ENCODE measurements around the gene SCD. TPM values are rescaled to one million over a fixed set of nuclear protein-coding genes. Genes with fewer than 3 reads are reported as not detected.
A peak's percentile ranks its signal among the peaks of the same experiment; 100 is the strongest.

Gene SCD
- total RNA-seq, 2 experiments from 2014 or later, result 271 TPM

GRCh38 chr10:100370714-100371481 lies 23.9 kb downstream of the SCD start:
- ChIA-PET POLR2A (interaction anchor here (0.8 to 3.4 kb wide), 10 partner anchors 9 to 139 kb away, joined by 3 to 28 read pairs (median 7); partner anchors contain the start of gene SCD), CTCF (interaction anchor here (0.8 to 2.1 kb wide), 13 partner anchors 21 to 152 kb away, joined by 3 to 14 read pairs (median 5); partner anchors contain the start of gene SCD)
- Mint-ChIP-seq H3K36me3 (ENCODE audit: low read depth) (peaks cover 5% of the 10 kb centered on the region), H3K4me3 (no peak overlapping the region), H3K27me3 (no peaks in the 10 kb centered on the region), H3K4me1 (ENCODE audit: low read depth) (peaks cover 24% of the 10 kb centered on the region), H3K27ac (no peak overlapping the region), H3K9me3 (no peaks in the 10 kb centered on the region)
- no peak for TF ChIP-seq CTCF (IDR thresholded peaks at IDR 0.05)
- intact Hi-C loops (cut with micrococcal nuclease), result no loop called here
- DNase-seq (peak; percentile 80), ATAC-seq (peak; percentile 62)

- CTCF ChIA-PET, result interaction anchor here (1.2 to 2.1 kb wide), 10 partner anchors 22 to 151 kb away, joined by 3 to 14 read pairs (median 6); partner anchors contain the start of gene SCD
- ATAC-seq, result no peak
These were observed 24.5 kb downstream of the SCD start for GRCh38 chr10:100371482-100372027.

GRCh38 chr10:100372415-100373297 lies 25.6 kb downstream of the SCD start:
- ATAC-seq (no peak), DNase-seq (no peak)
- Mint-ChIP-seq H3K4me1 (ENCODE audit: low read depth) (peaks cover 32% of the 10 kb centered on the region), H3K27ac (no peak overlapping the region), H3K9me3 (no peaks in the 10 kb centered on the region), H3K27me3 (no peaks in the 10 kb centered on the region), H3K36me3 (ENCODE audit: low read depth) (peaks cover 5% of the 10 kb centered on the region), H3K4me3 (no peak overlapping the region)
- intact Hi-C loops (cut with micrococcal nuclease), result loop anchor here (2.0 kb wide), 1 partner anchor 24 kb away; no protein-coding TSS in a partner anchor
- TF ChIP-seq CTCF (IDR thresholded peaks at IDR 0.05), result no peak
- CTCF ChIA-PET, result interaction anchor here (0.7 to 1.8 kb wide), 5 partner anchors 11 to 146 kb away, joined by 3 to 11 read pairs (median 5); partner anchors contain the start of gene SCD
- POLR2A ChIA-PET, result interaction anchor here (0.6 to 4.1 kb wide), 10 partner anchors 7 to 641 kb away, joined by 3 to 32 read pairs (median 4); partner anchors contain the start of genes COX15, CUTC, HIF1AN and SCD

More at GRCh38 chr10:100371482-100372027, 24.5 kb downstream of the SCD start:
- POLR2A ChIA-PET, result interaction anchor here (0.8 to 3.4 kb wide), 8 partner anchors 9 to 137 kb away, joined by 3 to 28 read pairs (median 8); partner anchors contain the start of gene SCD
- peaks cover 5% of the 10 kb centered on the region for H3K36me3 Mint-ChIP-seq (ENCODE audit: low read depth)
- DNase-seq, result no peak
- intact Hi-C loops (cut with micrococcal nuclease), result loop anchor here (2.0 kb wide), 1 partner anchor 23 kb away; no protein-coding TSS in a partner anchor
- H3K4me1 Mint-ChIP-seq (ENCODE audit: low read depth), result peaks cover 26% of the 10 kb centered on the region
- no peaks in the 10 kb centered on the region for H3K9me3 Mint-ChIP-seq
- no peak for TF ChIP-seq CTCF (IDR thresholded peaks at IDR 0.05)
- no peaks in the 10 kb centered on the region for H3K27me3 Mint-ChIP-seq
- no peak overlapping the region for H3K27ac Mint-ChIP-seq
- no peak overlapping the region for H3K4me3 Mint-ChIP-seq

- no peak for TF ChIP-seq CTCF (IDR thresholded peaks at IDR 0.05)
- no peak overlapping the region for H3K4me3 Mint-ChIP-seq
- DNase-seq (peak; percentile 100), ATAC-seq (peak; percentile 83)
- intact Hi-C loops (cut with micrococcal nuclease), result loop anchor here (2.0 kb wide), 1 partner anchor 25 kb away; no protein-coding TSS in a partner anchor
- H3K9me3 Mint-ChIP-seq, result no peaks in the 10 kb centered on the region
- no peaks in the 10 kb centered on the region for H3K27me3 Mint-ChIP-seq
- CTCF ChIA-PET, result interaction anchor here (0.7 to 1.8 kb wide), 10 partner anchors 10 to 145 kb away, joined by 3 to 11 read pairs (median 3); partner anchors contain the start of gene SCD
- peaks cover 39% of the 10 kb centered on the region for H3K4me1 Mint-ChIP-seq (ENCODE audit: low read depth)
- POLR2A ChIA-PET, result interaction anchor here (0.6 to 4.1 kb wide), 22 partner anchors 8 to 641 kb away, joined by 3 to 32 read pairs (median 4); partner anchors contain the start of genes COX15, CUTC, HIF1AN and SCD
- H3K36me3 Mint-ChIP-seq (ENCODE audit: low read depth), result peaks cover 11% of the 10 kb centered on the region
- H3K27ac Mint-ChIP-seq, result no peak overlapping the region
These were observed 26.5 kb downstream of the SCD start for GRCh38 chr10:100373298-100374199.

Data from activated CD8-positive, alpha-beta T cell treated with anti-CD3 and anti-CD28 coated beads for 36 hours (primary cell).